NCI-H2227 (cell line): ENCODE measurements around the gene PLAC1.

ENCODE experiments used
- DNase-seq: peaks from one replicate; lab custom pipeline; 2025; ENCODE audit not compliant: unreplicated experiment; lab: John Stamatoyannopoulos, UW

Gene PLAC1

DNA sequence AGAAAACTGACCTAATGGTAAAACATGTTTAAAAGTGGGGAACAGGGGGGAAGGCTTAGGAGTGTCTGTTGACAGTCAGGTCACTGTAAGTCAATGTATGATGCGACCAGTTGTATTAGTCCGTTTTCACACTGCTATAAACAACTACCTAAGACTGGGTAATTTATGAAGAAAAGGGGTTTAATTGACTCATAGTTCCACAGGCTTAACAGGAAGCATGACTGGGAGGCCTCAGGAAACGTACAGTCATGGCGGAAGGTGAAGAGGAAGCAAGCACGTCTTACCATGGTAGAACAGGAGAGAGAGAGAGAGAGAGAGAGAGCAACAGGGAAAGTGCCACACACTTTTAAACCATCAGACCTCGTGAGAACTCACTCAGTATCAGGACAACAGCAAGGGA is 13.0 kb upstream of the PLAC1 start:
- no peak for DNase-seq

- DNase-seq, result no peak
Observed at GRCh38 chrX:134670134-134670924, 12.1 kb upstream of the PLAC1 start.

DNA sequence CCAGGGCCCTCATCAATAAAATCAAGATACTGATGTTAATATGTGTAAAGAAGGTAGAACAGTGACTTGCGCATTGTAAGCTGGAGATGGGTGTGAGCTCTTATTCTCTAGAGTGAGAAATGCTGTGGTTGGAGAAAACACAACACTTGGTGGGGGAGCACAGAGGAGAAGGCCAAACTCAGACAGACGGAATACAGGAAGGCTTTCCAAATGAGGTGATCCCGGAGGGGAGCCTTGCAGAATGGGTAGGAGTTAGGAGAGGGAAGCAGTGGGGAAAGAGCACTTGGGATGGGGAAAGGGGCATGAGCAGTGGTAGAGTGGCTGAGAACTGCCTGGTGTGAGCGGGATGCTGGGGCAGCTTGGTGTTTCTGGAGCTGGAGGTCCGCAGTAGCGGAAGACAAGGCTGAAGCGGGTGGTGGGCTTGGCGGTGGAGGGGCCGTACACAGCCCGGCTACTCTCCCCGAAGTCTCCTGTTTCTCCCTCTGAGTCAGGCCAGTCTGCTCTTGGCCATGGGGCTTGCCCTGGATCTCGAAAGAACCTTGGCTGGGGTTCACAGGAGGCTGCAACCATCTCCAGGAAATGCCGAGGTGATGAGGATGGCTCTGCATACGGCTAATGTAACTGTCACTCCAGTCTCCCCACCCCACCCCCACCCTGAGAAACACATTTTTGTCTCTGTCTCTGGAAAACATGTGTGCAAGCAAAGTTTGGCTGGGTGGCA is 11.3 kb upstream of the PLAC1 start:
- no peak for DNase-seq

DNA sequence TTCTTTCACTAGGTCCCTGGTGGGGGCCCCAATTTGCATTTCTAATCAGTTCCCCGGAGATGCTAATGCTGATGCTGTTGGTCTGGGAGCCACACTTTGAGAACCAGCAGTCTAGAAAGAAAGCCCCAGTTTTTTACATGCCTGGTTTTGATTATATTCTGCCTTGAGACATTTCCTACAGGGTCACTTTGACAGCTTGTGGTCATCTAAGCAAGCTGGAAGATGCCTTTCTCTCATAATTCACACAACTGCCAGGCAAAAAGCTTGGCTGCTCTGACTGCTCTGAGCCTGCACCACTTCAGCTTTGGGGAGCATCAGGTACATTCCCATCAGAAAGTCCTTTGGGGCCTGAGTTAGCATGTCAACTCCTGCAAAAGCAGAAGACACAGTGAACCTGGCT is 5.9 kb upstream of the PLAC1 start:
- no peak for DNase-seq

GRCh38 chrX:134661295-134661694 is 3.0 kb upstream of the PLAC1 start:
- no peak for DNase-seq

DNA sequence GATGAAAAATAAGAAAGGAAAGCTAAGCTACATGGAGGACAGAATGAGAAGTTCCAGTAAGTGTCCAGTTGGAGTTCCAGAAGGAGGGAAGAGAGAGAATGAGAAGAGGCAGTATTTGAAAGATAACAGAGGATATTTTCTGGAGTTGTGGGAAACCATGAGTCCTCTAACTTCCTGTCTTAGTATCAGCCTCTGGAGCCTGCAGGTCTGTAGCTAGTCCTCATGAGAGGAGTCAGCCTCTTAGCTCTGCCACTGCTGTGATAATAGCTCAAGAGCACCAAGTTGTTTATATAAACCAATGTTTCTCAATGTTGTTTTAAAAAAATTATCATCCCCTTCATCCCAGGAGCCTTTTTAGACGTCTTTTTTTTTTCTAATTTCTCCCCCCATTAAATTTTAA is 2.4 kb upstream of the PLAC1 start:
- no peak for DNase-seq

GRCh38 chrX:134659761-134660160 is 1.5 kb upstream of the PLAC1 start:
- DNase-seq, result no peak

DNA sequence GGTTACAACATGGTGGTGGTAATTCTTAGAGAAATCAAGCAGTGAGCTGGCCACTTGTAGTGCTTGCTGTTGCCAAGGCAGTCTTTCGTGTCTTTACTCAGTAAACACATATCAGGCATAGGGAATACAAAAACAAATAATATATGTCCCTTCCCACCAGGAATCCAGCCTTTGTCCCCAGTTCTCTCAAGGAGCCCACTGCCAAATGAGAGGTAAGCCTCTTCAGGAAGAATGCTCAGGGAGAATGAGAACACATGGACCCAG is 421 bp upstream of the PLAC1 start:
- peak; percentile 34 for DNase-seq

GRCh38 chrX:134654398-134655012 is 3.8 kb downstream of the PLAC1 start:
- DNase-seq, result no peak

- DNase-seq, result no peak
Observed at GRCh38 chrX:134653835-134654234, 4.4 kb downstream of the PLAC1 start.

- no peak for DNase-seq
Observed at GRCh38 chrX:134650701-134651100, 7.6 kb downstream of the PLAC1 start.

- no peak for DNase-seq
Observed at GRCh38 chrX:134649770-134650169, 8.5 kb downstream of the PLAC1 start.

- no peak for DNase-seq
Observed at GRCh38 chrX:134647477-134647877, 10.8 kb downstream of the PLAC1 start.

DNA sequence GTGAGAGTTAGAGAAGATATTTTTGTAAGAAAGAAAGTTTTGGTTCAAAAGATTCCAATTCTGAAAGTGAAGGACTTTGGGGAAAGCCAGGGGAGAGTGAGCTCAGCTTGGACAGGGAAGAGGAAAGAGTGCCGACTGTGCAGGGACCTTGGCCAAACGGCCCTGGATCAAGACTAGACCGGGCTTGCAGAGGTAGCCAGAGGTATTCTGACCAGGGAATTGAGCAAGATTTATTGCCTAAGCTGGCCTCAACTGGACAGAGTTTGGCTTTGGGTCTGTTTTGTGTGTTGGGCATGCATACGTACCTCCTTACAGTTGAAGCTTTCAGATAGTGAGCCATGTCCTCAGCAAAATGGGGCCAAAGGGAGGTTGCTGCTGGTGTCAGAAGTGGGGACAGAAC is 11.6 kb downstream of the PLAC1 start:
- no peak for DNase-seq

- DNase-seq, result no peak
Observed at GRCh38 chrX:134645936-134646543, 12.2 kb downstream of the PLAC1 start.

GRCh38 chrX:134642386-134642785 is 15.9 kb downstream of the PLAC1 start:
- no peak for DNase-seq

- DNase-seq, result no peak
Observed at GRCh38 chrX:134641346-134641745, 16.9 kb downstream of the PLAC1 start.

- no peak for DNase-seq
Observed at GRCh38 chrX:134640914-134641313, 17.4 kb downstream of the PLAC1 start.

GRCh38 chrX:134636851-134637250 is 21.4 kb downstream of the PLAC1 start:
- no peak for DNase-seq

- no peak for DNase-seq
Observed at GRCh38 chrX:134634691-134635090, 23.6 kb downstream of the PLAC1 start.

DNA sequence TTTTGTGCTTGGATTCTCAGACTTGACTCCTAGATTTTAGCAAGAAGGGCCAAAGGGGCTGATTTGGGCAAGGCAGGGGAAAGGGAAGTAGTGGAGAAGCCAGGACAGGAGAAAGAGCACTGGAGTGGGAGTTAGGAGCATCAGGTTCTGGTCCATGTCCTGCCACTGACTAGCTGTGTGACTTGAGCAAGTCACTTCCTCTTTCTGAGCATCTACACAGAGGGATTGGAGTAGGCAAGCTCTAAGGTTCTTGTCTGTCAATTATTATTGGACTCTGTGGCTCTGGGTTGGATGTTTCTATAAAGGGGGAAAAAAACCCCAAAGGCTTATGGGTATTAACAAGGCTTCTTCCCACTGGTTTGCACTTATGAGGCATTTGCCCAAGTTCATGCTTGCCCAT is 24.4 kb downstream of the PLAC1 start:
- DNase-seq, result no peak

- no peak for DNase-seq
Observed at GRCh38 chrX:134633394-134633793, 24.9 kb downstream of the PLAC1 start.
